CD4-positive, CD25-positive, alpha-beta regulatory T cell (primary cell): ENCODE measurements around the gene KRT5. TPM values are rescaled to one million over a fixed set of nuclear protein-coding genes. Genes with fewer than 3 reads are reported as not detected.
A peak's percentile ranks its signal among the peaks of the same experiment; 100 is the strongest.

Experiments
- ATAC-seq, 2 donors: fragments of 150-1000 bp; cut with Tn5 transposase; one replicate each; pipeline ENCODE4 v1.10.0; 2021; ENCODE audit warnings: low read depth in 2 of 2, moderate number of reproducible peaks in 2 of 2, moderate library complexity in 1 of 2
- DNase-seq, 3 donors: peaks; one replicate each; pipeline versions ENCODE4 v3.0.0 to v3.0.0-alpha.2; 2012 to 2022; ENCODE audit warnings: mixed read lengths in 1 of 3
- H3K27ac ChIP-seq: one replicate; pipeline ENCODE4 v1.7.0; 2013; ENCODE audit warnings: mild to moderate bottlenecking, low read length; ENCODE audit not compliant: insufficient read depth, poor library complexity, severe bottlenecking
- H3K27me3 ChIP-seq: one replicate; pipeline ENCODE4 v1.7.0; 2013; ENCODE audit warnings: low read length; ENCODE audit not compliant: control insufficient read depth, insufficient read depth
- H3K36me3 ChIP-seq: one replicate; pipeline ENCODE4 v1.7.0; 2013; ENCODE audit warnings: mild to moderate bottlenecking, low read length, moderate library complexity; ENCODE audit not compliant: control insufficient read depth, insufficient read depth
- H3K4me1 ChIP-seq: 2 replicates; pipeline ENCODE4 v1.7.0; 2013; ENCODE audit warnings: mild to moderate bottlenecking, low read length; ENCODE audit not compliant: insufficient read depth, control insufficient read depth, poor library complexity, severe bottlenecking
- H3K4me3 ChIP-seq: one replicate; pipeline ENCODE4 v1.7.0; 2013; ENCODE audit warnings: low read depth, mild to moderate bottlenecking, low read length, moderate library complexity
- H3K9me3 ChIP-seq, 2 experiments: 1 replicate in 1 of 2; 2 replicates in 1 of 2; pipeline ENCODE4 v1.7.0; 2013; ENCODE audit warnings: low read length in 2 of 2, mild to moderate bottlenecking in 1 of 2, moderate library complexity in 1 of 2; ENCODE audit not compliant: control insufficient read depth in 2 of 2
- H3K27ac Mint-ChIP-seq, 3 donors: one replicate each; pipeline ENCODE4 v1.8.0; 2020 to 2022; ENCODE audit warnings: mild to moderate bottlenecking in 3 of 3, mixed read lengths in 3 of 3, moderate library complexity in 2 of 3
- H3K27me3 Mint-ChIP-seq: one replicate; pipeline ENCODE4 v1.8.0; 2022; ENCODE audit warnings: mild to moderate bottlenecking, mixed read lengths
- H3K36me3 Mint-ChIP-seq: one replicate; pipeline ENCODE4 v1.8.0; 2020; ENCODE audit warnings: mixed read lengths
- H3K4me1 Mint-ChIP-seq, 4 donors: one replicate each; pipeline ENCODE4 v1.8.0; 2020 to 2022; ENCODE audit warnings: mixed read lengths in 4 of 4, mild to moderate bottlenecking in 1 of 4
- H3K4me3 Mint-ChIP-seq, 4 donors: one replicate each; pipeline ENCODE4 v1.8.0; 2020 to 2022; ENCODE audit warnings: mild to moderate bottlenecking in 4 of 4, mixed read lengths in 4 of 4, moderate library complexity in 3 of 4
- H3K9me3 Mint-ChIP-seq, 7 donors: one replicate each; pipeline ENCODE4 v1.8.0; 2020 to 2022; ENCODE audit warnings: mixed read lengths in 7 of 7, mild to moderate bottlenecking in 3 of 7, moderate library complexity in 2 of 7
- polyA plus RNA-seq, 4 donors: library from polyadenylated mRNA; unstranded; fragments of 300-500 nt; fragmentation: Illumina TruSeq; gene quantifications; one replicate each; pipeline ENCODE4 v1.2.3, GENCODE V29; 2021
- total RNA-seq: library from RNA; stranded (reverse); gene quantifications from one replicate; pipeline ENCODE4 v1.2.3, GENCODE V29; 2022

KRT5 gene
- total and polyA plus RNA-seq, 5 donors from 2014 or later = not detected

- Histone ChIP-seq H3K27me3 (no peaks in the 10 kb centered on the region), H3K27ac (no peak overlapping the region), H3K4me3 (no peak overlapping the region), H3K4me1 (no peaks in the 10 kb centered on the region), H3K9me3 (no peaks in the 10 kb centered on the region), H3K36me3 (no peaks in the 10 kb centered on the region)
- Mint-ChIP-seq H3K9me3 (no peaks in the 10 kb centered on the region), H3K27ac (no peak overlapping the region), H3K27me3 (peaks cover 8% of the 10 kb centered on the region), H3K36me3 (no peaks in the 10 kb centered on the region), H3K4me3 (no peak overlapping the region), H3K4me1 (peaks cover 0 to 3% (median 0%) of the 10 kb centered on the region in 4 donors)
- ATAC-seq = no peak
- DNase-seq = peak in 1 of 3 donors; percentile 23
Measured at GRCh38 chr12:52534482-52534881, 14.3 kb upstream of the KRT5 start.

DNA sequence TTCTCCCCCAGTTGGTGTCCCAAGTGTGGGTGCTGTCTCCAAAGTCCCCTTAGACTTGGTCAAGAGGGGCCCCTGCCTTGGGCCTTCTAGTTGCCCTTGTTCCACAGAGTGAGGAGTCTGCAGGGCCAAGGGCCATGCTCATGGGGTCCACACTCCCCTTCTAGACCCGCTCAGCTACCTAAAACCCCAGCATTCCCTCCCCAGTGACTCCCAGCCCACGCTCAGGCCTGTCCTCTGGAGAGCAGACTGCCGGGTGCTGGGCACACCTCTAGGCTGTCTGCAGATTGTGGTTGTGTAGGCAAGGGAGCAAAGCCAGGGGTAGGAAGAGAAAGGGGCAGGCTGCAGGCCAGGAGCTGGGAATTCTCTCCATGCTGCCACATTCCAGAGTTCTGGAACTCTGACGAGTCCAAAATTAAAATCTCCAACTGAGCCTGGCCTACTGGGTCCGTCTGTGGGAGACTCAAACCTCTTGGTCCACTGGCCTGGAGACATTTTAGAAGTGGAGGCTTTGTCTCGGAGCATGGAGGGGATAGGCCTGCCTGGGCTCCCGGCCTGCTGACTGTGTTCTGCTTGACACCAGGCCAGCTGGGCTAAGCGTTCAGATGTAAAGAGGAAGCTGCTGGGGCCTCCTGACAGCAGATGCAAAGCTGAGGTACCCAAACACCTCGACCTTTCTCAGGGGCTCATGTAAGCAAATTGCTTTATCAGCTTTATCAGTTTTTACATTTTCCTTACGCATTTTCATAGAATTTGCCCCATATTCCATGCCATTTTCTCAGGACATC, 13.7 kb upstream of the KRT5 start:
- Mint-ChIP-seq H3K36me3 (no peaks in the 10 kb centered on the region), H3K9me3 (no peaks in the 10 kb centered on the region), H3K4me3 (no peak overlapping the region), H3K4me1 (peaks cover 0 to 3% (median 0%) of the 10 kb centered on the region in 4 donors), H3K27ac (no peak overlapping the region), H3K27me3 (peaks cover 3% of the 10 kb centered on the region)
- Histone ChIP-seq H3K27me3 (no peaks in the 10 kb centered on the region), H3K36me3 (no peaks in the 10 kb centered on the region), H3K4me1 (no peaks in the 10 kb centered on the region), H3K9me3 (no peaks in the 10 kb centered on the region), H3K27ac (no peak overlapping the region), H3K4me3 (no peak overlapping the region)
- no peak for ATAC-seq
- DNase-seq = no peak

GRCh38 chr12:52532636-52533035, 12.4 kb upstream of the KRT5 start:
- Histone ChIP-seq H3K4me1 (no peaks in the 10 kb centered on the region), H3K36me3 (no peaks in the 10 kb centered on the region), H3K27ac (no peak overlapping the region), H3K9me3 (no peaks in the 10 kb centered on the region), H3K27me3 (no peaks in the 10 kb centered on the region), H3K4me3 (no peak overlapping the region)
- no peak overlapping the region for H3K4me3 Mint-ChIP-seq
- no peaks in the 10 kb centered on the region for H3K9me3 Mint-ChIP-seq
- DNase-seq (no peak), ATAC-seq (no peak)
- H3K27me3 Mint-ChIP-seq = no peaks in the 10 kb centered on the region
- no peaks in the 10 kb centered on the region for H3K36me3 Mint-ChIP-seq
- peaks cover 0 to 3% (median 0%) of the 10 kb centered on the region in 4 donors for H3K4me1 Mint-ChIP-seq
- H3K27ac Mint-ChIP-seq = no peak overlapping the region

- Histone ChIP-seq H3K4me3 (no peak overlapping the region), H3K9me3 (no peaks in the 10 kb centered on the region), H3K36me3 (no peaks in the 10 kb centered on the region), H3K4me1 (no peaks in the 10 kb centered on the region), H3K27me3 (no peaks in the 10 kb centered on the region), H3K27ac (no peak overlapping the region)
- no peak overlapping the region for H3K4me3 Mint-ChIP-seq
- no peaks in the 10 kb centered on the region for H3K36me3 Mint-ChIP-seq
- H3K9me3 Mint-ChIP-seq = no peaks in the 10 kb centered on the region
- DNase-seq = no peak
- no peaks in the 10 kb centered on the region for H3K27me3 Mint-ChIP-seq
- H3K4me1 Mint-ChIP-seq = peaks cover 0 to 3% (median 0%) of the 10 kb centered on the region in 4 donors
- no peak overlapping the region for H3K27ac Mint-ChIP-seq
- no peak for ATAC-seq
Measured at GRCh38 chr12:52531566-52532300, 11.5 kb upstream of the KRT5 start.

- Histone ChIP-seq H3K27me3 (no peaks in the 10 kb centered on the region), H3K4me1 (no peaks in the 10 kb centered on the region), H3K27ac (no peak overlapping the region), H3K36me3 (no peaks in the 10 kb centered on the region), H3K9me3 (no peaks in the 10 kb centered on the region), H3K4me3 (no peak overlapping the region)
- DNase-seq = no peak
- Mint-ChIP-seq H3K27me3 (no peaks in the 10 kb centered on the region), H3K4me1 (peaks cover 0 to 3% (median 0%) of the 10 kb centered on the region in 4 donors), H3K9me3 (no peaks in the 10 kb centered on the region), H3K36me3 (no peaks in the 10 kb centered on the region), H3K4me3 (no peak overlapping the region), H3K27ac (no peak overlapping the region)
- ATAC-seq = no peak
Measured at GRCh38 chr12:52530905-52531304, 10.7 kb upstream of the KRT5 start.

GRCh38 chr12:52530366-52530765, 10.2 kb upstream of the KRT5 start:
- Histone ChIP-seq H3K4me1 (no peaks in the 10 kb centered on the region), H3K27ac (no peak overlapping the region), H3K36me3 (no peaks in the 10 kb centered on the region), H3K27me3 (no peaks in the 10 kb centered on the region), H3K9me3 (no peaks in the 10 kb centered on the region), H3K4me3 (no peak overlapping the region)
- H3K27ac Mint-ChIP-seq = no peak overlapping the region
- ATAC-seq (no peak), DNase-seq (no peak)
- peaks cover 0 to 3% (median 0%) of the 10 kb centered on the region in 4 donors for H3K4me1 Mint-ChIP-seq
- H3K36me3 Mint-ChIP-seq = no peaks in the 10 kb centered on the region
- H3K4me3 Mint-ChIP-seq = no peak overlapping the region
- H3K9me3 Mint-ChIP-seq = no peaks in the 10 kb centered on the region
- H3K27me3 Mint-ChIP-seq = no peaks in the 10 kb centered on the region

- Histone ChIP-seq H3K27me3 (no peaks in the 10 kb centered on the region), H3K4me3 (no peak overlapping the region), H3K27ac (no peak overlapping the region), H3K36me3 (no peaks in the 10 kb centered on the region), H3K9me3 (no peaks in the 10 kb centered on the region), H3K4me1 (no peaks in the 10 kb centered on the region)
- Mint-ChIP-seq H3K27me3 (no peaks in the 10 kb centered on the region), H3K4me3 (peak overlapping the region in 1 of 4 donors; percentile 64), H3K4me1 (peaks cover 0 to 3% (median 0%) of the 10 kb centered on the region in 4 donors), H3K27ac (no peak overlapping the region), H3K36me3 (no peaks in the 10 kb centered on the region), H3K9me3 (no peaks in the 10 kb centered on the region)
- ATAC-seq (no peak), DNase-seq (no peak)
Measured at GRCh38 chr12:52529846-52530245, 9.7 kb upstream of the KRT5 start.
